ENCODE data around the gene RBMS3. TPM values are rescaled to one million over a fixed set of nuclear protein-coding genes. Genes with fewer than 3 reads are reported as not detected.
"Not testable (repeated sequence)": the region's sequence is repeated elsewhere in the genome, so short reads cannot be mapped to it uniquely, and the experiment has no call there.

The RBMS3 gene
- total RNA-seq, 1 experiment from 2014 or later, result 6.5 TPM

- no peak for DNase-seq (ENCODE audit: low spot score)
Measured at GRCh38 chr3:30017901-30018300, 737.0 kb downstream of the RBMS3 start.

- DNase-seq (ENCODE audit: low spot score), result no peak
Measured at GRCh38 chr3:30020380-30020779, 739.5 kb downstream of the RBMS3 start.

DNA sequence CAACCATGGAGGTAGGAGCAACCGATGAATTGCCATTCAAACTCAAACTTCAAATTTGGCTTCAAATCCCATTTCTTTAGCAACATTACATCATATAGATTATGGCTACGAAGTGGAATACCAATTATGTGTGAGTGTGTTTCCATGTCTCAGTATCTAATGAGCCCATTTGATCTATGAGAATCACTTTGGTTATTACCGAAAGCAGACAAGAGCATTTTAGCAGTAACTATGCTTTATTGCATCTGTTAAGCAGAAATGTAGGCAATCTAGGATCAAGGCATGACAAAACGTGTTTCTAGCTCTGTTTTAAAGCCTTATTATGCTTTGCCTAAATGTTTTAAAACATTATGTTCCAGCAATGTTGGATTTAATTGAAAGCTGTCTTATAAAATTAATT lies 743.6 kb downstream of the RBMS3 start:
- no peak for DNase-seq (ENCODE audit: low spot score)

DNA sequence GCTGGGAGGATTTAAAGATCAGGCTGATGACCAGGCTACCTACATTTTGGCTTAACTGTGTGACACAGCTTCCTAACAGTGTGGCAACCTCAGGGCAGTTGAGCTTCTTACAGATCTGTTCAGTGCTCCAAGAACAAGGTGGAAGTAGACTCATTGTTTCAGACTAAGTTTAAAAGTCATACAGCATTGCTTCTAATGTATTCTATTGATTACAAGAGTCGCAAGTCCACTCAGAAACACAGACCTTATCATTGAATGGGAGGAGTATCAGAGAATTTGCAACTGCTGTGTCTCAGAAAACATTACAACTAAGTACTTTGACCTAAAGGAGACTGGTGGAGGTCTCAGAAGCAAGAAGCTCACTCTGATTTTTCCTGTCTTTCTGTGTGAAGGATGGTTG lies 746.0 kb downstream of the RBMS3 start:
- DNase-seq (ENCODE audit: low spot score), result no peak

DNA sequence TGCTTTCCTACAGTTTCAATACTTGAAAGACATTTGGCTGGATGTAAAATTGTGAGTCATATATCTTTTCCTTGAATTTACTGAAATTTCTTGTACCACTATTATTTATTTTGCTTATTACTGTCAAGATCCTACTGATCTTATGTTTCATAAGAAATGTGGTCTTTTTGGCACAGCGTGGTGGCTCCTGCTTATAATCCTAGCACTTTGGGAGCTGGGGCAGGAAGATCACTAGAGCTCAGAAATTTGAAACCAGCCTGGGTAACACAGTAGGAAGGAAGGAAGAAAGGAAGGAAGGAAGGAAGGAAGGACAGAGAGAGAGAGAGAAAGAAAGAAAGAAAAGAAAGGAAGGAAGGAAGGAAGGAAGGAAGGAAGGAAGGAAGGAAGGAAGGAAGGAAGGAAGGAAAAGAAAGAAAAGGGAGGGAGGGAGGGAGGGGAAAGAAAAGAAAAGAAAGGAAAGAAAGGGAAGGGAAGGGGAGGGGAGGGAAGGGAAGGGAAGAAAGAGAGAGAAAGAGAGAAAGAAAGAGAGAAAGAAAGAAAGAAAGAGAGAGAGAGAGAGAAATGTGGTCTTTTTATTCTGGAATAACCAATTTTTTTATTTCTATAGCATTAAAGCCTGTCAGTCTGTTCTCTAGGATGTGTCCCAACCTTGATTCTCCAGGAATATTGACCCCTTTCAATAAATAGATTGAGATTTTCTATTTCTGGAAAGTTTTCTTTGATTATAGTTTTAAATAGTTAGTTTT lies 753.5 kb downstream of the RBMS3 start:
- DNase-seq (ENCODE audit: low spot score), result no peak

DNA sequence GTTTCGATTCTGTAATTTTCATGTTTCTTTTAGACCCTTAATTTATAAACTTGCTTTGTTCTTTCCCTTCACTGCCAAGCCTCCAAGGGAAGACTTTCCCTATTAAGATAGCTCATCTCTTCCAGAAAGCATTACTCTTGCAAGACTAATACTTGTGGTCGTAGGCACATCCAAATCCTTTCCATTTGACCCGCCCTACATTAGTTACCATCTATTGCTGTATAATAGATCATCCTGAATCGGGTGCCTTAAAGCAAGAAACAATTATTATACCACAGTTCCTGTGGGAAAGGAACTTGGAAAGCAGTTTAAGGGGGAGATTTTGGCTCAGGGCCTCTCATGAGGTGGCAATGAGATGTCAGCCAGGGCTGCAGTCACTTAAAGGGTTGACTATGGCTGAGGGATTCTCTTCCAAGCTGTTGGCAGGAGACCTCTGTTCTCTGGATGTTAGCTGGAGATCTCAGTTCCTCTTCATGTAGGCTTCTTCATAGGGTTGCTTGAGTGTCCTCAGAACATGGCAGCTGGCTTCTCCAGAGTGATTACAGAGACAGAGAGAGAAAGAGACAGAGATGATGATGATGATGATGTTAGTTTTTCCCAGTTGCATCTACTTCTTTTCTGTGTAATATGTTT lies 755.2 kb downstream of the RBMS3 start:
- DNase-seq (ENCODE audit: low spot score), result no peak

GRCh38 chr3:30040126-30040525 lies 759.3 kb downstream of the RBMS3 start:
- no peak for DNase-seq (ENCODE audit: low spot score)

GRCh38 chr3:30041481-30041880 lies 760.6 kb downstream of the RBMS3 start:
- DNase-seq (ENCODE audit: low spot score), result not testable (repeated sequence)

DNA sequence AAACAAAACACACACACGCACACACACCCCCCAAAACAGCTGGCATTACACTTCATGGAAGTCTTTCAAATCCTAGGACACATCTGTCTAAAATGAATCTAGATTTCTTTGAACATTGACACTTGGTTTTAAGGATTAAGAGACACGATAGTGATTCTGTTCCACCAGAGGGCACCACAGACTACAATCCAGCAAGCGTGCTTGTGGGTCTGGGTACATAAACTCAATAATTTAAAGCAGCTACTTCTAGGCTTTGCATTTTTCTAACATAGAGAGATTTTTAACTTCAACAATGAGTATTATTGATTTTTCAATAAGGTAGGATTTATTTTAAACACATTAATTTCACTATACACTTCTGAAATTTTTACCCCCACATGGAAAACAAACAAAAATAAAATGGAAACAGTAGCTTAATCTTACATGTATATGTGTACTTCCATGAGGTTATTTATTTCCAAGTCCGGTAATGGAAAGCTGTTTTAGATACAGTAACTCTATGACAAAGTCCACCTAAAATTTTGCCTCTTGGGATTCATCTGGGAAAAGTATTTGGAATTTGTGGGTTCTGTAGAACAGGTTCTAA lies 761.5 kb downstream of the RBMS3 start:
- peak; percentile 54 for DNase-seq (ENCODE audit: low spot score)

GRCh38 chr3:30042916-30043555 lies 762.2 kb downstream of the RBMS3 start:
- DNase-seq (ENCODE audit: low spot score), result no peak

GRCh38 chr3:30044515-30044914 lies 763.6 kb downstream of the RBMS3 start:
- DNase-seq (ENCODE audit: low spot score), result no peak

GRCh38 chr3:30048431-30048830 lies 767.6 kb downstream of the RBMS3 start:
- DNase-seq (ENCODE audit: low spot score), result no peak

DNA sequence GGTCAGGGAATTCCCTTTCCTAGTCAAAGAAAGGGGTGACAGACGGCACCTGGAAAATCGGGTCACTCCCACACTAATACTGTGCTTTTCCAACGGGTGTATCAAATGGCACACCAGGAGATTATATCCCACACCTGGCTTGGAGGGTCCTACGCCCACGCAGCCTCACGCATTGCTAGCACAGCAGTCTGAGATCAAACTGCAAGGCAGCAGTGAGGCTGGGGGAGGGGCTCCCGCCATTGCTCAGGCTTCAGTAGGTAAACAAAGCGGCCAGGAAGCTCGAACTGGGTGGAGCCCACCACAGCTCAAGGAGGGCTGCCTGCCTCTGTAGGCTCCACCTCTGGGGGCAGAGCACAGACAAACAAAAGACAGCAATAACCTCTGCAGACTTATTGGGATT lies 769.2 kb downstream of the RBMS3 start:
- not testable (repeated sequence) for DNase-seq (ENCODE audit: low spot score)

DNA sequence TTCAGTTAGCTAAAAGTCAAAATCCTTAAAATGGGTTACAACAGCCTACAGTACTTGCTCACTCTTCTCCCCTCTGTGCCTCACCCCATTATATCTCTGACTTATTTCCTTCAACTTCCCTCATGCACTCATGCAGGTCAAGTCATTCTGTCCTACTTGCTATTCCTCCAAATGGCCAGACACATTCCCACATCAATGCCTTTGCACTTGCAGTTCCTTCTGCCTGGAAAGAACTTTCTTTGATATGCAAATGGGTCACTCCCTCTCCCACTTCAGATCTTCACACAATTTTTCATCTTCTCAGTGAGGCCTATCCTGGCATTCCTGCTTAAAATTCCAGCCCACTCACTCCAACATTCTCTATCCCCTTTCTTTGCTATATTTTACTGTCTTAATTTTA lies 778.4 kb downstream of the RBMS3 start:
- no peak for DNase-seq (ENCODE audit: low spot score)

All from H4 (cell line).